NCI-H1417 treated with DMSO at 0.1 percent for 48 hours (cell line): ENCODE data around the gene PDCD11.

ENCODE experiments used
- DNase-seq: peaks from one replicate; lab custom pipeline; 2025; lab: John Stamatoyannopoulos, UW

The PDCD11 gene

DNA sequence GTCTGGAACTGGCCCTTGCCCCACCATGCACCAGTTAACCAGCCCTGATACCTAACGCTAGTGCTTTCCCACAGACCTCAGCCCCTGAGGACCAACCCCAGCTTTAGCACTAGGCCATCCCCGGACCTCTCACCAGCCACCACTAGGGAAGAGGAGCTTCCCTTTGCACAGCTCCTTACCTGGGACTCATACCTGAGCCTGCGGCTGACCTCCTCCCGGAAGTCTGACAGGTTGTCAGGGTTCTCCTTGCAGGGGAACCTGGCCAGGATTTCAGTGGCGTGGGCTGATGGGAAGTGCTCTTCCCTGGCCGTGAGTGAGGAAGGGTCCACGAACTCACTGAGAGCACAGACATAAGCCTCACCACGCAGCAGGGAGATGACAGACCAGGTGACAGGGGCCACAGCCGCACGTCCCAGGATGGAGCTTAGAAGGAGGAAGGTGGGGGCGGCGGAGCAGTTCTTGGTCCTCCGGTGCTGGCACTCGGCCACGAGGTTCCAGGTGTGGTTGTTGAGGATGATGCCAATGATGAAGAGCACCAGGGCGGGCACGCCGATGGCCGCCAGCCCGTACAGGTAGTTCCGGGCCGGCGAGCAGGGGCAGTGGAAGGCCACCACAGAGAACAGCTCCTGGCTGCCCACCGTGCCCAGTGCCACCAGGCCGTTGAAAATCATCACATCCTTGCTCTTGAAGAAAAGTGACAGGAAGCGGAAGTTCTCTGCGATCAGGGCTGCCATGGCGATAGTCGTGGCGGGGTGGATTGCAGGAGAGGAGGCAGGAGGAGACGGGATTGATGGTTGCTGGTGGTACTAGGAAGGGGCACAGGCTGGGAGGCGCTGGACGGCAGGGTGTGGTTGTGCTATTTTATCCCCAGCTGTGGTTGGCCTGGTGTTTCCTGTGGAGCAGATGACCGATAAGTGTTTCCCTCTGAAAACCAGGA lies 53.0 kb downstream of the PDCD11 start:
- no peak for DNase-seq

DNA sequence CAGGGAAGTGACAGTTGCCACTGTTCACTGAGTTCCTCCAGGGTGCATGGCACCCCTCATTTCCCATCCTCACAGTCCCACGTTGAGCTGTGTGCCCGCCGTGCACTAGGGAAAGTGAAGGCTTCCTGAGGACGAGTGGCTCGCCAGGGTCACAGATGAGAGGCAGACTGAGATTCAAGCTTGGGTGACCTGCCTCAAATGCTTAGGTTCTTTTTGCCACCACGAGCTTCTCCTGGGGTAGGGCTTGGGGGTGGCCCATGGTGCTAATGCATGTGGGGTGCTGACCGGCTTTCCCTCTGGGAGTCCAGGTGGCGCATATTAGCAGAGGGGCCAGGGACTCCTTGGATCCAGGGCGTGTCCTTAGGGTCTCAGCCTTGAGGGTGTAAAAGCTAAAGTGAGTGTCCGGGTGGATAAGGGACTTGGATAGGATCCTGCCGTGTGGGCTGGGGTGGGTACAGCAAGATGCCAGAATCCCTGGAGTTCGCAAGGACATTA lies 53.8 kb downstream of the PDCD11 start:
- no peak for DNase-seq

DNA sequence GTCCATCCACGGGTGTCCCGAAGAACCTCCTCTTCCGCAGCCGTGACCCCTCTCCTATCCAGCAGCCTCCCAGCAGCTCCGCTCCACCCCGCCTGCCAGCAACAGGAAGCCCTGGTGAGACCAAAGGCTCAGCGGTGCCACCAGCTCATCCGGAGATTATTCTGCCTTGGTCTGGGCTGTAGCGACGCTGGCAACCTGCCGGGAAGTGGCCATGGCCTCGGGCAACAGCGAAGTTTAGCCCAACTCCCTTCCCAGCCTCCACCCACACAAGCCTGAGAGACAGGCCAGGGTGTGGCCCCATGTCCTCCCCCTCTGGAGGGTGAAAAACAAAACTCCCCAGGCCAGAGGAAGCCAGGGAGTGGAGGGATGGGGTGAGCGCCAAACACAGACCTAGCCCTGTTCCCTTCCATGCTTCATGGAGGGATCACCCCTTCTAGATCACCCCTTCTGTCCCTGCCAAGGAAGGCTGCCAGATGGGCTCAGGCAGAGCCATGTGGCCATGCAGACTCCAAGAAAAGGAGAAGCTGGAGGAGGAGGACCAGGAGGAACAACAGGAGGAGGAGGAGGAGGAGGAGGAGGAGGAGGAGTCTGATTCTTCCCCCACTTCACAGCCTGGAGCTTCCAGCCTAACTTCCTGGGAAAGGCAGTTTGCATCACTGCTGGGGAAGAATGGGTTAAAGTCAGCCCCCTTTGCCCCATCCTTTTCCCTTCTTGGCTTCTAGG lies 54.8 kb downstream of the PDCD11 start:
- DNase-seq: no peak

DNA sequence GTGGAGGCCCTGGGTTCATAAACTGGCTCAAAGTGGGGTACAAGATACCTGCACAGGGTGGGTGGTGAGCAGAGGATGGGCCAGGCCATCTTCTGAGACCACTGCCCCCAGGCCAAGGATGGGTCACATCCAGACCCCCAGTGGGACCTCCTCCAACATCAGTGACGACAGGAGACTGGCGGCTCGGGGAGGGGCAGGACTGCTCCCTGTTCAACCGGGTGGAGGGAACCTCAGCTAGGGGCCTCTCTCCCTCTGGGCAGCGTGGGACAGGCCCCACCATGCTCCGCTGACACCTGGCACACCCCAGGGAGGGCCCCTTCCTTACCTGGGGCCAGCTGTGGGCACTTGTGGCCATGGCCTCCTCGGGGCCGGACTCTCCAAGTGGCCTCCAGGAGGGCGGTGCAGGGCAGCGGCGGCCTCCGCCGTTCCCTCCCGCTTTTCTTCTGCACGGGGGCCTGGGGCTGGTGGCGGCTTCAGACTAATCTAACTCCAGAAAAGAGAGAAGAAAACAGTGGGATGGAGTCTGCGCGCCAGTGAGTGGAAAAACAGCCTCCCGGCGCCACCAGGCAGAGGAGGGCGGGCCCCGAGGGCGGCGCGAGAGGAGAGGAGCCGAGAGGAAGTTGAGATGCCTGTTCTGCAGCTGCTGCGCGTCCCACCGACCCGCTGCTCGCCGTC lies 55.5 kb downstream of the PDCD11 start, which contains the start of gene CALHM2:
TSS of gene CALHM2 (minus strand) at position 540 of the 675 bp plus-strand sequence. CDS start 2,429 bp downstream, outside the sequence.
- no peak for DNase-seq

DNA sequence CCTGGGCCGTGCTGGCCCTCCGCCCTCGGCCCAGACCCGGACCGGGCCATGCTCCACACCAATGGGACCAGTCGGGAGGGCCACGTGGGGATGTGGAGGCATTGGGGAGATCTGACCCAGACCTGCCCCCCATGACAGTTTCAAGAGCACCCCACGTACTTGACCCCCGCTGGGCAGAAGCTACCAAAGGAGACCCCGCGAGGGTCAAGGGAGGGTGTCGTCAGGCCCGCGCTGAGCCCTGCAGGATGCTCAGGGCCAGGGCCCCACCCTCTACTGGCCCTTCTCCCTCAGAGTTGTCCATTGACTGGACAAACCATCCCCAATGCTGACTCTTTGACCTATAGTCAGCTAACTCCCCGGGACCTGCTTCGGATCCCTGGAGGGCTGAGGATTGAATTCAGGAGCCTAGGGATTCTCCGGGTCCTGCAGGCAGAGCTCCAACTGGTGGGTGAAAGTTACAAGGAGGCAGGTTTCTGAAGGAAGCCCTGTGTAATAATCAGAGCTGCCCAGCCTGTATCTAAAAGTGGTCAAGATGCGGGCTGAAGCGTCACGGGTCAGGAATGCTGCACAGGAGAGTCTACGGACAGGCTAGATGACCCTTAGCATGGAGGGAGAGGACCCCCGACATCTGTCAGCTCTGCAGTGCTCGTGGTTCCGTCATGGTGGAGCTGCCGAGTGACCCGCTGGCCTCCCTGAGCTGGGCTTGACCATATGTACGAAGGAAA lies 56.2 kb downstream of the PDCD11 start:
- DNase-seq: no peak

DNA sequence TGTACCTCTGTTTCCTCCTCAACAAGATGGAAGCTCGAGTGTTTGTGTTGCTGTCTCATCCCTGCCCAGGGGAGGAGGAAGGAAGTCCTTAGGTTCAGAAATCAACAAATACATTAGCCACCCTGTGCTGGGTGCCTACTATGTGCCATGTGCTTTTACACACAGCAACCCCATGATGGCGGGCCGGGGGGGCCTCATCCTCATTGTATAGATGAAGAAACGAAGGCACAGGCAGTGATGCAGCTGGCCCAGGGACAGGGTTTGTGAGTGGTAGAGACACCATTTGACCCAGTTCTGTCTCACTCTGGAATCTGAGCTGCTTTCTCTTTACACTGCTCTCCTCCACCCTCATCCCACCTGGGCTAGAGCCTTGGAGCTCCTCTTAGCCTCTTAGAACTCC lies 57.6 kb downstream of the PDCD11 start:
- DNase-seq: no peak

DNA sequence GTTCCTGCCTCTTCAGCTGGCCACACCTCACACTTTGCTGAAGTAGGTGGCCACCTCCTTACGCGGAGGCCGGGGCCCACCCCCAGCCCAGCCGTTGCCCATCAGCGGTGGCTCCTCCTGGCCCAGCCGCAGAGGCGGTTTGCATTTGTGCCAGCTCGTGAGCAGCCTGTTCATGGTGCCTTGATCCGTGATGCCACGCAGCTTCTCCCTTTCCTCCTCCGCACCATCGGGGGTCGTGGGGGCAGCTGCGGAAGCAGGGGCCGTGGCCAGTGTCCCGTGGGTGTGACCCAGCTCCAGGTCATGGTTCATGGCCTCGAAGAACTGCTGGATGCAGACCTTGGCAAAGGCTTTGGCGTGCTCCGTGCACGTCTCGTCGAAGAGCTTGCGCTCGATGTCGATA lies 58.8 kb downstream of the PDCD11 start:
- DNase-seq: no peak

DNA sequence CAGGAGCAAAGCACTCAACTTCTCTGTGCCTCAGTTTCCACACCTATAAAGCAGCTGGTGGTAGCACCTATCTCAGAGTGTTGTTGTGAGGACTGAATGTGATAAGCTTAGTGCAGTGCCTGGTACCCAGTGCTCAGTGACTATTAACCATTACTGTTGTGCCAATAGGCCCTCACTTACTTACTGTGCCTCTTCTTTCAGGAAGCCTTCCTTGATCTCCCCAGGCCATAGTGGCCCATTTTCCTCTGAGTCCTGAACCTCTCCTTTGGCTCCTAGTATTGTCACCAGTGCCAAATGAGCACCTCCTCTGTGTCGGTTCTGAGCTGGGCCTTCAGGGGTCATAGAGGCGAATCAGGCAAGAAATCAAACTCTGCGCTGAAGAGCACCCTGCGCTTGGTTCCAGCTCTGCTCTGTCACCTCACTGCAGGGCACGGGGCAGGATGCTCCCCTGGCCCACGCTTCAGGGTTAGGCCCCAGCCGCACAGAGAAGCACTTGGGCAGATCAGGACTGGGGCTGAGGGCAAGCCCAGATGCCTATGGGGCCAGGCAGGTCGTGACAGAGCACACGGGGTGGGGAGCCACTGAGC lies 59.7 kb downstream of the PDCD11 start:
- DNase-seq: no peak

DNA sequence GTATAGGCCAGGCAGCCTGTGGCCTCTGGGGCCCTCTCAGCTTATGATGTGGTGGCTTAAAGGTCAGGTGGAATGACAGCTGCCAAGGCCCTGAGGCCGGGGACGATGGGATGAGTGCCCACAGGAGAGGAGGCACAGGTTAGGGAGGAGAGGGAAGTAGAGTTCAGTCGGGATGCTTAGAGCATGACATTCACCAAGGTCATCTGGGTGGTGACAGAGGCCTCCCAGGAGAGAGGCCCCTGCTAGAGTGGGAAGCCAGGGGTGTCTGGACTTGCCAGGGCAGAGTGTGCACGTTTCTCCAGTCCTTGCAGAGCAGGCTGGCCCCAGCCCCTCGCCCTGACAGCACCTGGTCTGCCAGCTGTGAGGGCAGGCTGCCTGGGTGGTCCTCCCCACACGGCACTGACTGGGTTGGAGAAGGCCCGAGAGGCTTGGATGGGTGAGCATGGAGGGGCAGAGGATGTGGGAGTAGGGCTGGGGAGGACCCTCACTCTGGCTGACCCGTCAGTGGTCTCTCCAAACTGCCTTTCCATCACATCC lies 60.8 kb downstream of the PDCD11 start:
- DNase-seq: no peak

DNA sequence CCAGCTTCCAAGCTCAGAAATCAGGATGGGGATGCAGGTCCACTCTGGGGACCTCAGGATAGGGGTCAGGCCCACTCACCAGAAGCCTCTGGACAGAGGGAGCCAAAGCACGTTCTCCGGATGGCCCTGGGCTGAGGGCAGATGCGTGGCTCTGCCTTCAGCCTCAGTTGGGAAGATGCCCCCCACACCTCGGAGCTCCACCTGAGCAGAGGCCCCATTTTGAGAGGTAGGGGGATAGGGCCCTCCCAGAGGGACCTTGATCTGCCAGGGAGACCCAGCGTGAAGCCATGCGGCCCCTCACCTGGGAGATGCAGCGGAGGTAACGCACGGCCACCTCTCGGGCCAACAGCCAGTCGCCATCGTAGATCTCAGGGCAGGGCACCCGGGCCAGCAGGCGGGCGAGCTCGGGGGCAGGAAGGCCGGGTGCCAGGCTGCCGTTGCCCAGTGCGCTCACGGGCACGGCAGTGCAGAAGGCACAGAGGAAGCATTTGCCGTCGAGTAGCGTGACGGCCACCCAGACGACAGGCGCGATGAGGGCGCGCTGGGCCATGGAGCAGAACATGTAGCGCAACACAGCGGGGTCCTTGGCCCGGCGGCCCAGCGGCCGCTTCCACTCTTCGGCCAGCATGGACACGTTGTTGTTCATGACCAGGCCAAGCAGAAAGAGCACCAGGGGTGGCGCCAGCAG lies 61.6 kb downstream of the PDCD11 start:
- no peak for DNase-seq

DNA sequence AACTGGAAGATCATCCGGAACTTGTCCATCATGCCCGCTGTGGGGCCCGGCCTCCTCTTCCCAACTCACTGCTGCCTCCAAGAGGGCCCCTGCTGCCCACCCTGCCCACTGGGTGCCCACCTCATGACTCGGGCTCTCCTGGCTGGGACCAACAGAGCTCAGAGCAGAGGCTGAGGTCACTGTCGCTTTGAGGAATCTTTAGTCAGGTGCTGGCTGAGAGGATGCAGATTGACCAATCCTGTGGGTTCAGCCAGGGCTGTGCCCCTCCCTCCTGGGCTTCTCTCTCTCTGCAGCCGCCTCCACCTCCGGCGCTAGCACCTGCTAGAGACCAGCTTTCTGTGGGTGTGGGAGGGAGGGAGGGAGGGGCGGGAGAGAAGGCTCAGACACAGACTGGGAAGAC lies 62.3 kb downstream of the PDCD11 start, which contains the start of gene CALHM1:
TSS of gene CALHM1 (minus strand) at position 181 of the 400 bp plus-strand sequence. CDS start at position 32, 149 bp downstream.
- DNase-seq: no peak

DNA sequence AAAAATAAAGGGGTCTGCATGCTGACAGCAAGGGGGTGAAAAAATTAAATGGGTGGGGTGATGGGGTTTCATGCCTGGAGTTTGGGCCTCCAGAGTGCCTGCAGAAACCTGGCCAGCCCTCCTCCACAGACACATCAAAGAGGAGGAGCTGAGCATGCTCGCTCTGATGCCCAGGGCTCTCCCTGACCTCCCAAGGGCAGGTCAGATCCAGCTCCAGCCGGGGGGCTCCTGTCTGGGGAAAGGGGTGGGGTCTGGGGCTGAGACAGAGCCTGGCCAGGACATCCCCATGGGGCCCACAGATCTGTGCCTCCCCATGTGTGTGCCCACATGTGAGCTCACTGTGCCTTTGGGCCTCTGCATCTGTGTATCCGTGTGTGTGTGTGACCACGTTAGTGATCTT lies 63.2 kb downstream of the PDCD11 start:
- DNase-seq: no peak

DNA sequence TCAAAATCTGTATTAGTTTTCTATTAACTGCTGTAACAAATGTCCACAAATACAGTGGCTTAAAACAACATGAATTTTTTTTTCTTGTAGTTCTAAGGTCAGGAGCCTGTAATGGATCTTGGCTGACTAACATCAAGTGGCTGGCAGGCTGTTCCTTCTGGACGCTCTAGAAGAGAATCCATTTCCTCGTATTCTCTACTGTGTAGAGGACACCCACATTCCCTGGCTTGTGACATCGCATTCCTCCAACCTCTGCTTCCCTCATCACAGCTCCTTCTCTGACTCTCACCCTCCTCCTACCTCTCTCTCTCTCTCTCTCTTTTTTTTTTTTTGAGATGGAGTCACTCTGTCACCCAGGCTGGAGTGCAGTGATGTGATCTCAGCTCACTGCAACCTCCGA lies 67.1 kb downstream of the PDCD11 start:
- DNase-seq: no peak

DNA sequence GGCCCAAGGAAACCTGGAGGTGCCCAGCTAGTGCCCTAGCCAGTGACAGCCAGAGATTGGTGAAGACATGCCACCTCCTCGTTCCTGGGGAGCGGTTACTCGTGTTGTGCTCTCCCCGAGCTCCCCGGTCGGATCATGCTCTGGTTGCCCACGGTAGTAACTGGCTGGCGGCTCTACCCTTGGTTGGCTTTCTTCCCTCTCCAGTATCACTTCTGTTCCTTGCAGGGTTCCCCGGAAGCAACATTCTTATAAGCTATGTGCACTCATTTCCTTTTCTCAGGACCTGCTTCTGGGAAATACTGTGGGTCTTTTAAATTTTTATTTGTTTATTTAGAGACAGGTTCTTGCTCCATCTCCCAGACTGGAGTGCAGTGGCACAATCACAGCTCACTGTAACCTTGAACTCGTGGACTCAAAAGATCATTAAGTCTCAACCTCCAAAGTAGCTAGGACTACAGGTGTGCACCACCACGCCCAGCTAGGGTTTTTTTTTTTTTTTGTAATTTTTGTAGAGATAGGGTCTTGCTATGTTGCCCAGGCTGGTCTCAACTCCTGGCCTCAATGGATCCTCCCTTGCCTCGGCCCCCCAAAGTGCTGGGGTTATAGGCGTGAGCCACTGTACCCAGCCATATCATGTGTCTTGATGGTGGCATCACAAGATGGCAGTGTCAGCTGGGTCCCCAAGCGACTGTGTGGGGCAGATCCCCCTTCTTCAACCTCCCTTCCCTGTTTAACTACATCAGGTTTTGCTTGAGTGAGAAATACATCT lies 69.2 kb downstream of the PDCD11 start:
- no peak for DNase-seq

DNA sequence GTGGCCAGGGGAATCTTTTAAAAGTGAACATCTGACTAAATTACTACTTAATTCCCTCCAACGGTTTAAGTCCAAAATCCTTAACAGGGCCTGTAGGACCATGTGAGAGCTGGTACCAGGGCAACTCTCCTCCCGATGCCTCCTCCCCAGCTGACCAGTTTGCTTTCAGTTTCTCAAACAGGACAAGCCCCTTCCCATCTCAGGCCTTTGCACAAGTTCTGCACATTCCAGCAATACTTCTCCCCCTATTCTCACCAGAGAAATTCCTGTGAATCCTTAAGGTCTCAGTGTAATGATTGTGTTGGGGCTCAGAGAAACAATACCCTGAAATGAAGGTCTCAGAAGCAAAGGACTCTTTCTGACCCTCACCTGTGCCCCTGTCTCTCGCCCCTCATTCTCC lies 70.3 kb downstream of the PDCD11 start:
- no peak for DNase-seq

DNA sequence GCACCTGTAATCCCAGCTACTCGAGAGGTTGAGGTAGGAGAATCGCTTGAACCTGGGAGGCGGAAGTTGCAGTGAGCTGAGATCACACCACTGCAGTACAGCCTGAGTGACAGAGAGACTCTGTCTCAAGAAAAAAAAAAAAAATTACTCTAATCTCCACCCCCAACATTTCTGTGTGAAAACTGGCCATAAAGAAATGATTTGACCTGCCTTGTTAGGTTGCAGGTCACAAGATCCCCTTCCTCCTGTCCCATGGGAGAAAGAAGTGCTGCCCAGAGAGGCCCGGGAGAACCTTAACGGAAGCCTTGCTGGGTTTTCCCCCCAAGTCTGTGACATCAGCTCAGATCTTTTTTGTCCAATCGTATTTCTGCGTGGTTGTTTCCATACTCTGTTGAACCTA lies 71.0 kb downstream of the PDCD11 start:
- no peak for DNase-seq

DNA sequence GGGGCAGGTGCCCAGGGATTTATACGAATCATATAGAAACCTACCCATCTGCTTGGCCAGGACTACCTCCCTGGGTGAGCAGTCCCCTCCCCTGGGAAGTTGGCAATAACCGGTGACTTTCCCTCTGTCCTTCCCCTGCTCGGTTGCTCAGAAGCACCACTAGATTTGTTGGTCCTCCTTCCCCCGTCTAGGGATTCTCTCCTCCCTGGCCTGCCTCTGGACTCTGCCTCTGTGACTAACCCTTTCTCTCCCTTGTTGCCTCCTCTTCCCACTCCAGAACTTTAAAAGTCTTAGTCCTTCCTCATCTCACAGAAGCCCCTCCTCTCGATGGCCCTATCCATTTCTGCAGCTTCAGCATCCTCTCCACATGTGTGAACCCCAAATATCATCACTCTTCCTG lies 72.8 kb downstream of the PDCD11 start:
- no peak for DNase-seq

DNA sequence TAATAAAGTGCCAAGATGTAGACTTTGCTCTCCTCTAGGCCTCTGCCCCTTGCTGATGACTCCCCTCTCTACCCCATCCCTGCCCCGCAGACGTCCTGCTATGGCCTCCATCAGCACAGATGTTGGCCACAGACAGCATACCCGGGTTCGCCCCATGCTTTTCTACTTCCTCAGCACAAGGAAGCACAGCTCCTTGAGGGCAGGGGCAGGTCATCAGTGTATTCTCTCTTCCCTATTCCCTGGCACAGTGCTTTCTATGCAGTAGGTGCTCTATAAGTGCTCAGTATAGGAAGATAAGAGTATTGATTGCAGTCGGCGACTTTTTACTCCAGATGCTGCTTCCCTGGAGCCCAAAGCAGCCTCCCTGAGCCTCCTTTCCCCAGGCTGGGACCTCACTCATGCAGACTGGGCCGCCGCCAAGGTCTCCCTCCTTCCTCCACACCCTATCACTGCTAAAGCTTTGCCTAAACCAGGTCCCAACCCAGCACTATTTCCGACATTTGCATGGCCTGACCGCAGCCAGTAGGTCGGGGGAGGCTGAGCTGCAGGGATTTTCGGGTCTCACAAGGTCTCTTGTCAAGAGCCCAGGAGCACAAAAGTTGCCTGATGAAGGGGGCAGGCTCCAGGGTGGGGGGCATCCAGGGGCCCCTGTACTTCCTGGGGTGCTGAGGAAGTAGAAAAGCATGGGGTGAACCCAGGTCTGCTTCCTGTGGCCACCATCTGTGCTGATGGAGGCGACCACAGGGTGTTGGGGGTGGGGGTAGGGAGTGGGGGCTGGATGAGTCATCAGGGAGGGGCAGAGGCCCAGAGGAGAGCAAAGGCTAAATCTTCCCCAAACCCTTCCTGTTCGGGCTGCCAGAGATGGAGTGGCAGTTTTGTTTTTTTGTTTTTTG lies 74.6 kb downstream of the PDCD11 start:
- DNase-seq: no peak

DNA sequence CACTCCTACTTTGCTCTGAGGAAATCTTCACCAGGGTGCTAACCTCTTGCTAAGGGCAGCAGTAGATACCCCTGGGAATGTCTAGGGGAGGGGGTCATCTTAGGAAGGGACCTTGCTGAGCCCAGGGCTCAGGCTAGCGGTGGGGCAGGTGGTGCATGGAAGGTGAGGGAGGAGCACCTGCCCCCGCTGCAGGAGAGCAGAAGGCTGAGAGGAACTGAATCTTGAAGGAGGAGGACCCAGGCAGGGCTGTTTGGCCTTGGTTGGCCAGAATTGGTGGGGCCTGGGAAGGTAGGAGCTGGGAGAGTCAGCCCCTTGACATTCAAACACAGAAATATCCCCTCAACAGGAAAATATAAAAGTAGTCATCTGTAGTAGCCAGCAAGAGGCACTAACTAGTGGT lies 75.6 kb downstream of the PDCD11 start:
- no peak for DNase-seq
